ENCODE results near the gene MRPS33.

GRCh38 chr7:141003172-141004065 lies 11.3 kb downstream of the MRPS33 start:
- no peak for TF ChIP-seq CTCF (conservative IDR thresholded peaks at IDR 0.05; ENCODE audit: low read length)
- no peak for TF ChIP-seq EZH2phosphoT487 (IDR thresholded peaks at IDR 0.05; ENCODE audit: borderline replicate concordance)
